ENCODE results near the gene ATP11B. TPM values are rescaled to one million over a fixed set of nuclear protein-coding genes. Genes with fewer than 3 reads are reported as not detected.
A peak's percentile ranks its signal among the peaks of the same experiment; 100 is the strongest.

Gene ATP11B
- polyA plus RNA-seq, 3 donors = 11.1 to 25.1 (median 13.5) TPM

DNA sequence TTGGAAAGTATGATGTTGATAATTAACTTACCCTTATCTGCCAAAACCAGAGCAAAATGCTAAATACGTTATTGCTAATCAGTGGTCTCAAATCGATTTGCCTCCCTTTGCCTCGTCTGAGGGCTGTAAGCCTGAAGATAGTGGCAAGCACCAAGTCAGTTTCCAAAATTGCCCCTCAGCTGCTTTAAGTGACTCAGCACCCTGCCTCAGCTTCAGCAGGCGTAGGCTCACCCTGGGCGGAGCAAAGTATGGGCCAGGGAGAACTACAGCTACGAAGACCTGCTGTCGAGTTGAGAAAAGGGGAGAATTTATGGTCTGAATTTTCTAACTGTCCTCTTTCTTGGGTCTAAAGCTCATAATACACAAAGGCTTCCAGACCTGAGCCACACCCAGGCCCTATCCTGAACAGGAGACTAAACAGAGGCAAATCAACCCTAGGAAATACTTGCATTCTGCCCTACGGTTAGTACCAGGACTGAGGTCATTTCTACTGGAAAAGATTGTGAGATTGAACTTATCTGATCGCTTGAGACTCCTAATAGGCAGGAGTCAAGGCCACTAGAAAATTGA, 127.3 kb downstream of the ATP11B start:
- H3K4me1 ChIP-seq (ENCODE audit: control insufficient read depth in 1 of 2, insufficient read depth in 2 of 2, low read length in 2 of 2) = peaks cover 0 to 3% of the 10 kb centered on the region in 2 donors
- no peaks in the 10 kb centered on the region for H4K20me1 ChIP-seq (ENCODE audit: insufficient read depth, low read length)
- H3K4me2 ChIP-seq (replicated peaks; ENCODE audit: extremely low read depth, low read length, poor library complexity, severe bottlenecking) = no peak overlapping the region
- H3K27me3 ChIP-seq (ENCODE audit: control insufficient read depth in 2 of 2, insufficient read depth in 2 of 2, low read length in 2 of 2) = no peaks in the 10 kb centered on the region
- no peak for DNase-seq
- no peak overlapping the region for H3K4me3 ChIP-seq (replicated peaks in 1 of 3; ENCODE audit: low read depth in 2 of 3, low read length in 3 of 3)
- no peak overlapping the region for H2AFZ ChIP-seq (ENCODE audit: insufficient read depth, low read depth, low read length, poor library complexity, severe bottlenecking)
- H3K79me2 ChIP-seq (ENCODE audit: insufficient read depth, low read length) = no peaks in the 10 kb centered on the region
- 98% methylated on average over 5 of the region's 9 CpGs for WGBS (ENCODE audit: insufficient coverage)
- peaks cover 21 to 64% of the 10 kb centered on the region in 2 donors for H3K36me3 ChIP-seq (replicated peaks in 1 of 2; ENCODE audit: control insufficient read depth in 1 of 2, insufficient read depth in 2 of 2, low read length in 2 of 2)
- no peak overlapping the region for H3K27ac ChIP-seq (ENCODE audit: low read depth in 1 of 2, low read length in 2 of 2)
- no peak overlapping the region for H3K4me3 Mint-ChIP-seq
- H3K9ac ChIP-seq (ENCODE audit: insufficient read depth, low read length, poor library complexity, severe bottlenecking) = no peak overlapping the region
- H3K4me1 Mint-ChIP-seq = peaks cover 10% of the 10 kb centered on the region
- TF ChIP-seq, protein P1, sequence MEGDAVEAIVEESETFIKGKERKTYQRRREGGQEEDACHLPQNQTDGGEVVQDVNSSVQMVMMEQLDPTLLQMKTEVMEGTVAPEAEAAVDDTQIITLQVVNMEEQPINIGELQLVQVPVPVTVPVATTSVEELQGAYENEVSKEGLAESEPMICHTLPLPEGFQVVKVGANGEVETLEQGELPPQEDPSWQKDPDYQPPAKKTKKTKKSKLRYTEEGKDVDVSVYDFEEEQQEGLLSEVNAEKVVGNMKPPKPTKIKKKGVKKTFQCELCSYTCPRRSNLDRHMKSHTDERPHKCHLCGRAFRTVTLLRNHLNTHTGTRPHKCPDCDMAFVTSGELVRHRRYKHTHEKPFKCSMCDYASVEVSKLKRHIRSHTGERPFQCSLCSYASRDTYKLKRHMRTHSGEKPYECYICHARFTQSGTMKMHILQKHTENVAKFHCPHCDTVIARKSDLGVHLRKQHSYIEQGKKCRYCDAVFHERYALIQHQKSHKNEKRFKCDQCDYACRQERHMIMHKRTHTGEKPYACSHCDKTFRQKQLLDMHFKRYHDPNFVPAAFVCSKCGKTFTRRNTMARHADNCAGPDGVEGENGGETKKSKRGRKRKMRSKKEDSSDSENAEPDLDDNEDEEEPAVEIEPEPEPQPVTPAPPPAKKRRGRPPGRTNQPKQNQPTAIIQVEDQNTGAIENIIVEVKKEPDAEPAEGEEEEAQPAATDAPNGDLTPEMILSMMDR (IDR thresholded peaks at IDR 0.05) = no peak
- no peaks in the 10 kb centered on the region for H3K9me3 ChIP-seq (replicated peaks in 1 of 2; ENCODE audit: control insufficient read depth in 1 of 2, insufficient read depth in 1 of 2, low read length in 2 of 2)
- intact Hi-C loops (cut with micrococcal nuclease) = no loop called here
- H3K9me3 Mint-ChIP-seq = no peaks in the 10 kb centered on the region
- no peaks in the 10 kb centered on the region for H3K27me3 Mint-ChIP-seq (ENCODE audit: low read depth in 3 of 3)
- H3K27ac Mint-ChIP-seq = peak overlapping the region in 1 of 7 donors; percentile 18
- H3K36me3 Mint-ChIP-seq = peaks cover 29 to 35% of the 10 kb centered on the region in 2 donors

DNA sequence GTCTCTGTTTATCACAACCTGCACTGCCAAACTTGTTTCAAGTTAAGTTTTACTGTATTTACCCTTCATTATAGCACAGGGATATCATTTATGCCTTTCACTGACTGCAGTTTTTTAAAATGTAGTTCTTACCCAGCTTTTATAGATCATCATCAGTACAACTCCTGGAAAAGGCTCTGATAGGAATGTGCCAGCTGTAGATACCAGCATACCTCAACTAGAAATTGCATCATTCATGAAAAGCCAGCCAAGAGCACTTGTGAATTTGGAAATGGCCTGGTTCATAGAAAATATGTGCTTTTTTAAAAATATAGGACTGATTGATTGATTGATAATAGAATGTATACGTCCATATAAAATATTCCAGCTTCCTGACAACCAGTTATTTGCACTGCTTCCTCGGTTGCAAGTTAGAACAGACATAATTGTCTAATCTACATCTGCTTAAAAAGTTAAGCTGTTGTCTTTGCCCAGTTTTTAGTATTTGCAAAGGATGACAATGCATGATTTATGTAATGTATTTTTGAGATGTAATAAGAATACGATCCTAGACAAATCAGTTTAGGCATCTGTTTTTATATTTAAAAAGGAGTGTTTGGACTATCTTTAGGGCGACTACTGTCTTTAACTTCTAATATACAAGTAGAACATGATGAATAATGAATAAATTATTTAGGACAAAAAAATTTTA, 128.5 kb downstream of the ATP11B start:
- no peak overlapping the region for H3K27ac Mint-ChIP-seq
- TF ChIP-seq, protein P1 (IDR thresholded peaks at IDR 0.05) = no peak

More for the DNA sequence above, 128.5 kb downstream of the ATP11B start:
- Mint-ChIP-seq H3K9me3 (no peaks in the 10 kb centered on the region), H3K36me3 (peaks cover 24 to 33% of the 10 kb centered on the region in 2 donors), H3K4me1 (peaks cover 13% of the 10 kb centered on the region), H3K4me3 (no peak overlapping the region), H3K27me3 (ENCODE audit: low read depth in 3 of 3) (no peaks in the 10 kb centered on the region)
- DNase-seq = no peak
- H3K4me2 ChIP-seq (replicated peaks; ENCODE audit: extremely low read depth, low read length, poor library complexity, severe bottlenecking) = no peak overlapping the region
- H2AFZ ChIP-seq (ENCODE audit: insufficient read depth, low read depth, low read length, poor library complexity, severe bottlenecking) = no peak overlapping the region
- H3K9ac ChIP-seq (ENCODE audit: insufficient read depth, low read length, poor library complexity, severe bottlenecking) = no peak overlapping the region
- WGBS (ENCODE audit: insufficient coverage) = no CpG with 5 or more reads among the region's 4 CpGs
- intact Hi-C loops (cut with micrococcal nuclease) = no loop called here
- H3K27me3 ChIP-seq (ENCODE audit: control insufficient read depth in 2 of 2, insufficient read depth in 2 of 2, low read length in 2 of 2) = no peaks in the 10 kb centered on the region
- H3K4me1 ChIP-seq (ENCODE audit: control insufficient read depth in 1 of 2, insufficient read depth in 2 of 2, low read length in 2 of 2) = peaks cover 0 to 3% of the 10 kb centered on the region in 2 donors
- no peaks in the 10 kb centered on the region for H3K9me3 ChIP-seq (replicated peaks in 1 of 2; ENCODE audit: control insufficient read depth in 1 of 2, insufficient read depth in 1 of 2, low read length in 2 of 2)
- H4K20me1 ChIP-seq (ENCODE audit: insufficient read depth, low read length) = no peaks in the 10 kb centered on the region
- no peak overlapping the region for H3K4me3 ChIP-seq (replicated peaks in 1 of 3; ENCODE audit: low read depth in 2 of 3, low read length in 3 of 3)
- H3K27ac ChIP-seq (ENCODE audit: low read depth in 1 of 2, low read length in 2 of 2) = no peak overlapping the region
- H3K36me3 ChIP-seq (replicated peaks in 1 of 2; ENCODE audit: control insufficient read depth in 1 of 2, insufficient read depth in 2 of 2, low read length in 2 of 2) = peaks cover 21 to 52% of the 10 kb centered on the region in 2 donors
- no peaks in the 10 kb centered on the region for H3K79me2 ChIP-seq (ENCODE audit: insufficient read depth, low read length)
